IMR-90 (cell line): ENCODE data around the gene LRRC75B. TPM values are rescaled to one million over a fixed set of nuclear protein-coding genes. Genes with fewer than 3 reads are reported as not detected.
A peak's percentile ranks its signal among the peaks of the same experiment; 100 is the strongest.

Experiments
- ATAC-seq: fragments of 200-7000 bp; cut with Tn5 transposase; 2 replicates; pipeline ENCODE4 v1.9.1; 2020; ENCODE audit warnings: low read depth, mild to moderate bottlenecking, moderate library complexity
- BruUV-seq: library from RNA; stranded (reverse); fragments of 400-500 nt; replicated peaks from 2 replicates; lab custom pipeline; 2021; lab: Mats Ljungman, UMichigan
- CTCF ChIA-PET: fragments of 300-600 bp; formaldehyde crosslinking; extraction: SDS; loops from one replicate; lab custom pipeline; 2021; ENCODE audit warnings: antibody characterized with exemption; lab: Yijun Ruan, JAX
- POLR2A ChIA-PET: fragments of 300-600 bp; sonication (Branson Sonifier 250); formaldehyde crosslinking; loops from one replicate; lab custom pipeline; 2022; ENCODE audit warnings: antibody characterized with exemption; ENCODE audit not compliant: unreplicated experiment; lab: Charles Lee
- DNase-seq: peaks from one replicate; pipeline ENCODE4 v3.0.0; 2013
- H2AFZ ChIP-seq: replicated peaks from 2 replicates; pipeline ENCODE3; 2013; ENCODE audit warnings: low read length, mild to moderate bottlenecking; ENCODE audit not compliant: poor library complexity
- H2AK5ac ChIP-seq: 2 replicates; pipeline ENCODE4 v1.6.1; 2013; ENCODE audit warnings: low read depth, low read length, inconsistent platforms
- H2AK9ac ChIP-seq: replicated peaks from 2 replicates; pipeline ENCODE3; 2013; ENCODE audit warnings: mild to moderate bottlenecking, low read depth, low read length, moderate library complexity; ENCODE audit not compliant: poor library complexity
- H2BK120ac ChIP-seq: 2 replicates; pipeline ENCODE4 v1.6.1; 2013; ENCODE audit warnings: low read depth, low read length, inconsistent platforms
- H2BK15ac ChIP-seq: 3 replicates; pipeline ENCODE4 v1.6.1; 2013; ENCODE audit warnings: low read depth, low read length, inconsistent platforms
- H2BK20ac ChIP-seq: 2 replicates; pipeline ENCODE4 v1.6.1; 2013; ENCODE audit warnings: low read depth, mild to moderate bottlenecking, inconsistent platforms, low read length, moderate library complexity
- H2BK5ac ChIP-seq: 2 replicates; pipeline ENCODE4 v1.6.1; 2013; ENCODE audit warnings: mild to moderate bottlenecking, low read depth, low read length, inconsistent platforms; ENCODE audit not compliant: poor library complexity, severe bottlenecking
- H3K14ac ChIP-seq: replicated peaks from 2 replicates; pipeline ENCODE4 v1.6.1; 2013; ENCODE audit warnings: low read depth, low read length, inconsistent platforms
- H3K18ac ChIP-seq: 2 replicates; pipeline ENCODE4 v1.6.1; 2013; ENCODE audit warnings: low read depth, low read length, control low read depth
- H3K23ac ChIP-seq: 2 replicates; pipeline ENCODE4 v1.6.1; 2013; ENCODE audit warnings: low read depth, low read length, inconsistent platforms
- H3K27ac ChIP-seq: 2 replicates; pipeline ENCODE4 v1.5.1; 2013; ENCODE audit warnings: mild to moderate bottlenecking, control low read depth, low read length; ENCODE audit not compliant: insufficient read depth
- H3K27me3 ChIP-seq: 2 replicates; pipeline ENCODE4 v1.6.1; 2013; ENCODE audit warnings: low read length; ENCODE audit not compliant: control insufficient read depth, insufficient read depth
- H3K36me3 ChIP-seq: 2 replicates; pipeline ENCODE4 v1.6.1; 2013; ENCODE audit warnings: low read length, mixed read lengths; ENCODE audit not compliant: control insufficient read depth, insufficient read depth
- H3K4ac ChIP-seq: 2 replicates; pipeline ENCODE4 v1.6.1; 2013; ENCODE audit warnings: low read depth, low read length, inconsistent platforms
- H3K4me1 ChIP-seq: 2 replicates; pipeline ENCODE4 v1.6.1; 2013; ENCODE audit warnings: low read length, mixed read lengths; ENCODE audit not compliant: control insufficient read depth, insufficient read depth
- H3K4me2 ChIP-seq: 2 replicates; pipeline ENCODE4 v1.6.1; 2013; ENCODE audit warnings: low read depth, mild to moderate bottlenecking, control low read depth, low read length, moderate library complexity
- H3K4me3 ChIP-seq: 2 replicates; pipeline ENCODE4 v1.5.1; 2013; ENCODE audit warnings: low read depth, mild to moderate bottlenecking, control low read depth, low read length, moderate library complexity; ENCODE audit not compliant: insufficient read depth
- H3K56ac ChIP-seq: 2 replicates; pipeline ENCODE4 v1.6.1; 2013; ENCODE audit warnings: low read length, inconsistent platforms; ENCODE audit not compliant: insufficient read depth; ENCODE audit errors: extremely low read depth
- H3K79me1 ChIP-seq, 2 experiments: 2 replicates each; pipeline ENCODE4 v1.6.1; 2013; ENCODE audit warnings: low read length in 2 of 2, inconsistent platforms in 1 of 2, low read depth in 1 of 2
- H3K9ac ChIP-seq: 2 replicates; pipeline ENCODE4 v1.6.1; 2013; ENCODE audit warnings: low read depth, low read length, control low read depth
- H3K9me1 ChIP-seq: 2 replicates; pipeline ENCODE4 v1.6.1; 2013; ENCODE audit warnings: low read length, inconsistent platforms; ENCODE audit not compliant: insufficient read depth
- H3K9me3 ChIP-seq: 2 replicates; pipeline ENCODE4 v1.6.1; 2013; ENCODE audit warnings: low read length; ENCODE audit not compliant: control insufficient read depth, insufficient read depth
- H4K20me1 ChIP-seq: 2 replicates; pipeline ENCODE4 v1.6.1; 2013; ENCODE audit warnings: low read length, inconsistent platforms; ENCODE audit not compliant: insufficient read depth
- H4K5ac ChIP-seq: 2 replicates; pipeline ENCODE4 v1.6.1; 2013; ENCODE audit warnings: mild to moderate bottlenecking, low read depth, low read length, control low read depth
- H4K8ac ChIP-seq, 2 experiments: 2 replicates each; pipeline ENCODE4 v1.6.1; 2013; ENCODE audit warnings: low read depth in 2 of 2, low read length in 2 of 2, control low read depth in 1 of 2, inconsistent platforms in 1 of 2
- H4K91ac ChIP-seq: 2 replicates; pipeline ENCODE4 v1.6.1; 2013; ENCODE audit warnings: low read depth, low read length, inconsistent platforms; ENCODE audit not compliant: insufficient read depth
- BHLHE40 ChIP-seq: fragments of 150-350 bp; IDR thresholded peaks from 2 replicates; pipeline ENCODE4 v1.6.1; 2016; ENCODE audit warnings: mild to moderate bottlenecking, low read depth, low read length
- MAZ ChIP-seq: IDR thresholded peaks from 2 replicates; pipeline ENCODE4 v1.6.1; 2012; ENCODE audit warnings: low read depth, mild to moderate bottlenecking, low read length, improper control_type of control experiment, moderate library complexity, borderline replicate concordance
- MXI1 ChIP-seq: IDR thresholded peaks from 2 replicates; pipeline ENCODE4 v1.6.1; 2012; ENCODE audit warnings: low read depth, mild to moderate bottlenecking, low read length, moderate library complexity, borderline replicate concordance
- NFE2L2 ChIP-seq: fragments of 150-350 bp; IDR thresholded peaks from 2 replicates; pipeline ENCODE4 v1.6.1; 2016; ENCODE audit warnings: low read depth, mild to moderate bottlenecking, low read length
- POLR2A ChIP-seq: IDR thresholded peaks from 2 replicates; pipeline ENCODE4 v1.6.1; 2012; ENCODE audit warnings: mild to moderate bottlenecking, low read depth, low read length
- RAD21 ChIP-seq: IDR thresholded peaks from 2 replicates; pipeline ENCODE4 v1.6.1; 2012; ENCODE audit warnings: low read length, improper control_type of control experiment
- SMC3 ChIP-seq: fragments of 150-350 bp; IDR thresholded peaks from 2 replicates; pipeline ENCODE4 v1.6.1; 2016; ENCODE audit warnings: low read depth, mild to moderate bottlenecking, antibody characterized with exemption, low read length, moderate library complexity
- USF2 ChIP-seq: fragments of 150-350 bp; IDR thresholded peaks from 2 replicates; pipeline ENCODE4 v1.6.1; 2017; ENCODE audit warnings: mild to moderate bottlenecking, antibody characterized with exemption, low read length, low read depth
- WGBS, 2 experiments: methylation state at CpG; one replicate each; pipeline versions ENCODE4 v1.1.5 to v1.1.7; 2013; ENCODE audit warnings: missing lambda C conversion rate in 2 of 2; ENCODE audit not compliant: insufficient read length in 1 of 2; ENCODE audit errors: extremely low coverage in 2 of 2; 5-methylcytosine and 5-hydroxymethylcytosine counted together
- dilution Hi-C: fragments of 300-500 bp; cut with HindIII; formaldehyde crosslinking; loops from one replicate; pipeline ENCODE4 v1.14.3; 2018; ENCODE audit warnings: low sequenced_read_pairs; ENCODE audit not compliant: unreplicated experiment
- in situ Hi-C: fragments of 300-500 bp; cut with MboI; formaldehyde crosslinking; loops from 3 replicates; pipeline ENCODE4 v1.14.3; 2019; ENCODE audit warnings: low sequenced_read_pairs, inconsistent platforms, mixed read lengths
- intact Hi-C: fragments of 100-400 bp; cut with micrococcal nuclease; formaldehyde crosslinking; loops from 2 replicates; pipeline ENCODE4 v1.10.0; 2022
- polyA plus RNA-seq, 3 experiments: library from polyadenylated mRNA; depleted of rRNA; stranded (reverse); fragments of >200 nt; gene quantifications; 2 replicates each; pipeline ENCODE4 v1.2.3, GENCODE V29; 2012; ENCODE audit warnings: low replicate concordance in 1 of 3
- total RNA-seq: library from RNA; depleted of rRNA; stranded (reverse); fragments of >200 nt; gene quantifications from 2 replicates; pipeline ENCODE4 v1.2.3, GENCODE V29; 2012

The LRRC75B gene
- total and polyA plus RNA-seq, 2 of the 4 experiments (the other 2 are of a cell fraction) = 1.6 to 10.7 TPM

GRCh38 chr22:24555165-24556039 is 37.5 kb downstream of the LRRC75B start, which contains the start of gene SNRPD3:
Gene SNRPD3 (plus strand): TSS chr22:24555999. CDS start chr22:24557675, 1,676 bp downstream.
- ATAC-seq = peak; percentile 90
- CTCF ChIA-PET = interaction anchor here (0.7 kb wide), 1 partner anchor 19 kb away, joined by 4 read pairs; no protein-coding TSS in a partner anchor

More at GRCh38 chr22:24555165-24556039, 37.5 kb downstream of the LRRC75B start, which contains the start of gene SNRPD3:
- peak; percentile 78; the same call in 1 of the 2 replicates for TF ChIP-seq MAZ
- peak; percentile 73 for TF ChIP-seq POLR2A
- peak; percentile 11; the same call in 1 of the 2 replicates for TF ChIP-seq RAD21
- no peak for TF ChIP-seq USF2
- TF ChIP-seq SMC3 = peak; percentile 13; the same call in 1 of the 2 replicates
- 0 out of 2 replicates have a peak, but pooled peaks have one; percentile 3 for TF ChIP-seq BHLHE40
- no peak for TF ChIP-seq NFE2L2
- peak; percentile 51; the same call in 1 of the 2 replicates for TF ChIP-seq MXI1
- peaks cover 7% of the 10 kb centered on the region for H3K4me1 ChIP-seq
- H3K4me3 ChIP-seq = peak within 1 kb of the TSS; percentile 85
- H3K9me3 ChIP-seq = no peaks in the 10 kb centered on the region
- H3K56ac ChIP-seq = peak within 1 kb of the TSS; percentile 89
- peaks cover 16% of the 10 kb centered on the region for H3K9me1 ChIP-seq
- peak within 1 kb of the TSS; percentile 100 for H2AK9ac ChIP-seq
- H3K4ac ChIP-seq = peak within 1 kb of the TSS; percentile 91
- intact Hi-C loops (no loop called here), dilution Hi-C loops (no loop called here), in situ Hi-C loops (no loop called here)
- peak within 1 kb of the TSS; percentile 16; the same call in 1 of the 3 replicates for H2BK15ac ChIP-seq
- H3K27me3 ChIP-seq = no peaks in the 10 kb centered on the region
- 0% methylated on average over 24 of the region's 59 CpGs; no CpG with 5 or more reads in 1 of the 2 experiments for WGBS, 2 experiments
- peak within 1 kb of the TSS; percentile 86 for H3K14ac ChIP-seq
- H3K9ac ChIP-seq = peak within 1 kb of the TSS; percentile 93
- no peak within 1 kb of the TSS for H2BK20ac ChIP-seq
- POLR2A ChIA-PET = interaction anchor here (0.6 to 1.0 kb wide), 6 partner anchors 9 to 736 kb away, joined by 3 to 14 read pairs (median 4); no protein-coding TSS in a partner anchor
- peak within 1 kb of the TSS; percentile 95 for H3K4me2 ChIP-seq
- H3K79me1 ChIP-seq = peaks cover 29 to 75% of the 10 kb centered on the region in 2 experiments
- H4K5ac ChIP-seq = peak within 1 kb of the TSS; percentile 85
- peak; percentile 98 for DNase-seq
- BruUV-seq = no TSS peak
- H3K18ac ChIP-seq = peak within 1 kb of the TSS; percentile 12; the same call in 1 of the 2 replicates
- H2BK120ac ChIP-seq = peak within 1 kb of the TSS; percentile 63
- peak within 1 kb of the TSS; percentile 93 for H3K27ac ChIP-seq
- peak within 1 kb of the TSS; percentile 78 for H4K91ac ChIP-seq
- H4K20me1 ChIP-seq = peaks cover 42% of the 10 kb centered on the region
- H3K23ac ChIP-seq = peak within 1 kb of the TSS; percentile 88
- peak within 1 kb of the TSS; percentile 91 for H2BK5ac ChIP-seq
- peak within 1 kb of the TSS; percentile 64 for H2AK5ac ChIP-seq
- peak within 1 kb of the TSS; percentile 97 for H2AFZ ChIP-seq
- H3K36me3 ChIP-seq = peaks cover 16% of the 10 kb centered on the region
- H4K8ac ChIP-seq = peak within 1 kb of the TSS; percentile 88 to 97
